Activated CD8-positive, alpha-beta memory T cell treated with anti-CD3 and anti-CD28 coated beads, Interleukin-2, amount 50 U/mL, for 1 hour (primary cell): ENCODE data around the gene PRSS36.

ENCODE experiments used
- DNase-seq: peaks from one replicate; pipeline ENCODE4 v3.0.0-alpha.2; 2020; ENCODE audit errors: extremely low read depth

PRSS36 gene

GRCh38 chr16:31127182-31127581 is 22.7 kb downstream of the PRSS36 start:
- DNase-seq: no peak

- DNase-seq: no peak
These were observed 24.0 kb downstream of the PRSS36 start for GRCh38 chr16:31125844-31126243.

DNA sequence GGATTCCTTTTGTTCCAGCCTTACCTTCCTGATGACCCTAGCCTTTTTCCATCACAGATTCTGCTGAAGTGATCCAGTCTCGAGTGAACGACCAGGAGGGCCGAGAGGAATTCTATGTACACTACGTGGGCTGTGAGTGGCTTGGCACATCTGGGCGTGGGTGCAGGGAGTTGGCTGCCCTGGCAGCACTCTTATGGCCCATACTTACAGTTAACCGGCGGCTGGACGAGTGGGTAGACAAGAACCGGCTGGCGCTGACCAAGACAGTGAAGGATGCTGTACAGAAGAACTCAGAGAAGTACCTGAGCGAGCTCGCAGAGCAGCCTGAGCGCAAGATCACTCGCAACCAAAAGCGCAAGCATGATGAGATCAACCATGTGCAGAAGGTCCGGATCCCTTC is 29.7 kb downstream of the PRSS36 start:
- DNase-seq: no peak

- no peak for DNase-seq
These were observed 31.4 kb downstream of the PRSS36 start for GRCh38 chr16:31118223-31119155.

- peak; percentile 95 for DNase-seq
These were observed 32.3 kb downstream of the PRSS36 start, which contains the start of gene KAT8 for GRCh38 chr16:31117384-31118222. KAT8 (plus strand) TSS chr16:31117664; CDS start chr16:31117682, 18 bp downstream.

GRCh38 chr16:31114468-31114867 is 35.4 kb downstream of the PRSS36 start:
- no peak for DNase-seq

- DNase-seq: no peak
These were observed 36.4 kb downstream of the PRSS36 start for GRCh38 chr16:31113121-31114120.

DNA sequence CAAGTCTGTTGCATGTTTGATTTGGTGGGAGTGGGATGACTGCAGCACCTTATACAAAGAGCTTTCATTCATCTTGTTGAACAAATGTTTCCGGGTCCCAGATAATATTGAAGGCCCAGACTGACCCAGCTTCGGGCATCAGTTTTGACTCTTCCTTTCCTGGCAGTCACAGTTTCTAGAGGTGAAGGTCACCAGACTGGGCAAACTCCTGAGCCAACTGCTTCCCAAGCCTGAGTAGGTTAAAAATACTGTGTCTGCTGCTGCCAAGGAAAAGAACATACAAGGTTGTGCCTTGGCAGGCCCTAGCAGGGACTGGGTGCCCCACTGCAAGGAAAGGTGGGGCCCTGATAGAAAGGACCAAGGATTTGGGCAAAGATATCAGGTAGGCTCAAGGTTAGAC is 37.2 kb downstream of the PRSS36 start:
- no peak for DNase-seq

- no peak for DNase-seq
These were observed 37.9 kb downstream of the PRSS36 start for GRCh38 chr16:31111881-31112466.

- DNase-seq: no peak
These were observed 39.5 kb downstream of the PRSS36 start for GRCh38 chr16:31110106-31111034.

- no peak for DNase-seq
These were observed 40.2 kb downstream of the PRSS36 start for GRCh38 chr16:31109622-31110021.

DNA sequence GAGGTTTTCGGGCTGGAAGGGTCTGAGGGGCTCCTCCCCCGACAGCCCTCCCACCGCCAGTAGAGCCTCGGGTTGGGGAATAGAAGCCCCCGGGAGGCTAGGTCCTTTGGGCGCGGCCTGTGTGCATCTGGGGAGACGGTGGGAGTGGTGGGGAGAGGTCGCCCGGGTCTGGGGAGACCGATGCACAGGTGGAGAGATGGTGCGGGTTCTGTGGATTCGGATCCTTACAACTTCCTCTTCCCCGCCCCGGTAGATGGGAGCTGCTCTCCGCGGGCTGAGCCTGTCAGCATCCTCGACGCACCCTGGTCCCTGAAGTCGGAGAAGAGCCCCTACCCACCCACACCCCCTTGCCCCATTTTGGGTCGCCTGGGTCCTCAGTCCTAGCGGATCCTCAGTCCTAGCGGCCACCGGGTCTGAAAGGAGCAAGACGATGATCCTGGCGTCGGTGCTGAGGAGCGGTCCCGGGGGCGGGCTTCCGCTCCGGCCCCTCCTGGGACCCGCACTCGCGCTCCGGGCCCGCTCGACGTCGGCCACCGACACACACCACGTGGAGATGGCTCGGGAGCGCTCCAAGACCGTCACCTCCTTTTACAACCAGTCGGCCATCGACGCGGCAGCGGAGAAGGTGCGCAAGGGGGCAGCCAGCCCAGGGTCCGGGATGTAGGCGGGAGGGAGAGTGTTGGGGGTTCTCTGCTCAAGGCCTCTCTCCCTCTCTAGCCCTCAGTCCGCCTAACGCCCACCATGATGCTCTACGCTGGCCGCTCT is 40.9 kb downstream of the PRSS36 start:
- no peak for DNase-seq

- DNase-seq: no peak
These were observed 41.7 kb downstream of the PRSS36 start, which contains the start of gene BCKDK for GRCh38 chr16:31108035-31108793. BCKDK (plus strand) TSS chr16:31108386; CDS start chr16:31109224, 838 bp downstream.

DNA sequence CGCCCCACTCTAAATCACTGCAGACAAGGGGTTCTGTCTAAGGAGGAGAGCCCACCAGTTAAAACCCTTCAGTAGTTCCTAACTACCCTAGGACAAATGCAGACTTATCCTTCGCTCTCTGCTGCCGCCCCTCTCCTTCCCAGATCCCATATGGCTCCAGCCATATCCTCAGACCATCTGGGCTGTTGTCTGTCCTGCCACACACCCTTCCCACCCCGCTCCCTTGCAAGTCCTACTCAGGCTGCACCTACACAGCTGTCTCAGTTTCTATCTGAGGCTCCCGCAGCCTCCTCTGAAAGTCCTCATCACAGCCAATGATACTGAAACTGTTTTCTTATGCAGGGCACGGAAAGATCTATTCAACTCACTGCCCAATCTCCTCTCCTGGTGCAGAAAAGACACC is 42.4 kb downstream of the PRSS36 start:
- no peak for DNase-seq

- no peak for DNase-seq
These were observed 43.1 kb downstream of the PRSS36 start for GRCh38 chr16:31106509-31107464.

GRCh38 chr16:31105677-31106213 is 44.1 kb downstream of the PRSS36 start:
- DNase-seq: peak; percentile 31
